Measurements from ENCODE around the gene ACTR10.

ACTR10 gene

DNA sequence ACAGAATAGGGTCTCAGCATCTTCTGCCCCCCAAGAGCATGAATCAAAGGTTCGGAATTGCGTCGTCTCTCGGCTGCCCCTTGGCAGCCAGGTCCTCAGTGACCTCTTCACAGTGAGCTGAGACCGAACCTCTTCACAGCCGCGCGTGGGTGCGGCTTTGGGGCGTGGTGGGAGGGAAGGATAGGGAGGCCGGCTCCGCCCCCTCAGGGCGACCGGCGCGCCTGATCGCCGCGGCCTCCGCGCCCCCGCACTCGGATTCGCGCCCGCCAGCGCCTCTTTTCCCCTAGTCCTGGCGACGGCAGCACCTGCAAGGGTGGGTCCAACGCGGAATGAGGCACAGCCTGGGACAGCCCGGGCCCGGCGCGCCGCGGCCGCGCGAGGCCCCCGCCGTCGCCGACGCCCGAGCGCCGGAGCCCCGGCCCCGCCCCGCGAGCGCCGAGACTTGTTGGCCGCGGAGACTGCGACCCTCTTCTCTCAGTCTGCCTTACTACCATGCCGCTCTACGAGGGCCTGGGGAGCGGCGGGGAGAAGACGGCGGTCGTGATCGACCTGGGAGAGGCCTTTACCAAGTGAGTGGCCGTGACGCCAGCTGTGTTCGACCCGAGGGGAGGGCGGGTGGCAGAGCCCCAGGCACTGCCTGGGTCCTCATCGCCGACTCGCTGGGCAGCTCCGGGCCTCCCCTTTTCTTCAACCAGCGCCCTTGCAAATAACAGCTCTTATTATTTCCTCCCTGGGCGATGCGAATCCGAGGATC, at the start of gene ACTR10:
ACTR10 (plus strand) TSS at position 424 of the 754 bp plus-strand sequence; CDS start at position 493, 69 bp downstream.
- peak; percentile 93 for DNase-seq

DNA sequence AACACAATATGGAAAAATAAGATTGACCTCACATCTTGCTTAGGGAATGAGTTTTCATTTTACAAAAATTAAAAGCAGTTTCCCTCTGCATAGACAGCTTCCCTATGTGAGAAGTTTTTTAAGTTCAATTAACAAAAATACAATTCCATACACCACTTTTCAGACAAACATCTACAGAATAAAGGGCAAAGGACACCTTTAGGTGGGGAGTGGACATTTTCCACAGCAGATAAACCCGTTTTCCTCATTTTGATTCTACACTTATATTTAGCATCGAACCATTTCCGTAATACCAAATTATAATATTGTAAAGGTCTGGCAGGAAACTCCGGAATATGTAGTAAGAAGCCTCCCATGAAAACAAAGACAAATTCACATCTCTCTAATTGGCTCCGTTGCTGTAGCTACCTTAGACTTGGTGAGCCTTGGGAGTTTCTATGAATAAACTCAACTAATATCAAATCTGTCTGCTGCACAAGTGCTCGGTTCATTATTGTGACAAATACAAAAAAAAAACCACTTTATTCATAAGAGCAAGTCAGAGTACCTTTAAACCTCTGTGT, 49.6 kb upstream of the ACTR10 start:
- DNase-seq: no peak

GRCh38 chr14:58151133-58152013, 48.6 kb upstream of the ACTR10 start:
- DNase-seq: peak; percentile 66

- DNase-seq: peak; percentile 91
Measured at GRCh38 chr14:58152014-58152857, 47.7 kb upstream of the ACTR10 start, which contains the start of gene ARMH4. Gene ARMH4 (minus strand): TSS chr14:58152213. CDS start chr14:58139358, 12,855 bp downstream.

GRCh38 chr14:58160561-58160960, 39.4 kb upstream of the ACTR10 start:
- DNase-seq: no peak

DNA sequence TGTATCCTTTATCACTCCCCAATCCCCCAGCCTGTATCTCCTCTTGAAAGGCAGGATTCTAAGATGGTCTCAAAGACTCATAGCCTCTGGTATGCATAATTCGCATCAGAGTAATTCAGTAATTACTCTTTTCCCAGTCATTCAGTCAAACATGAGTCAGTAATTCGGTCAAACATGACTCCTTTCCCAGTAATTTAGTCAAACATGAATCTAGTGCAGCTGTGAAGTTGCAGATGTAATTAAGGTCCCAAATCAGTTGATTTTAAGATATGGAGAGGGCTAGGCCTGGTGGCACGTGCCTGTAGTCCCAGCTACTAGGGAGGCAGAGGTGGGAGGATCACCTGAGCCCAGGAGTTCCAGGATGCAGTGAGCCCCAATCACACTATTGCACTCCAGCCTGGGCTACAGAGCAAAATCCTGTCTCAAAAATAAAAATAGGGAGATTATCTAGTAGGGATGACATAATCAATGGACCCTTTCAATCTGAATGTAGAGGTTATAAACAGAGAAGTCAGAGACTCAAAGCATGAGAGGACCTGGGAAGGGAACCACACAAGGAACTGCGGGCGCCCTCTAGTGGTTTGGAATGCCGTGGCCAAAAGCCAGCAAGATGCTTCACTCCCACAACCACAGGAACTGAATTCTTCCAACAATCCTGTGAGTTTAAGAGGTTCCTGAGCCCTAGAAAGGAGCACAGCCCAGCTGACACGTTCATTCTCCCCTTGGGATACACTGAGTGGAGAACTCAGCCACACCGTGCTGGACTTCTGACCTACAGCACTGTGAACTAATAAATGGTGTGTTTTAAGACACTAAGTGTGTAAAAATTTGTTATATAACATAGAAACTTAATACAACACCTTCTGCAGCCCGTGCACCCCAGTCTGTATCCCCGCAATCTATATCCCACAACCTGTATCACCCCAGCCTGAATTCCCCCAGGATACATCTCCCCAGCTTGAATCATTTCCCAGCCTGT, 33.7 kb upstream of the ACTR10 start:
- DNase-seq: peak; percentile 79

DNA sequence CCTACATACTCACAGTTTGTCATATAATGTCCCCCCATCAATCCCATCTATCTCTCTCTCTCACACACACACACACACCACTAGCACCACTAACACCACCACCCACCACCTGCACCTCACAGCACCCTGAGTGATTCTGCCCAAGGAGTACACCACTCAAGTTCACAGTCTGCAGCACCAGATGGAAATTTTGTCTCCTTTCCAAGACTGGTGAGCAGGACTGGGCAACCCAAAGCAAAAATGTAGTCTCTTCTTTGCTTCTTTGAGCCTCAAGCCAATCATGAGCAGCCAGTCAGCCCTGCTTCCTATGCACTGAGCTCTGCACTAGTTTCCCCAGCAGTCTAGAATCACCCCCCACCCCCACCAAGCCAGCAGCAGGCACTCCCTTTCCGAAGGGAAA, 32.9 kb upstream of the ACTR10 start:
- DNase-seq: no peak

GRCh38 chr14:58167891-58168290, 32.1 kb upstream of the ACTR10 start:
- no peak for DNase-seq

GRCh38 chr14:58171090-58171489, 28.9 kb upstream of the ACTR10 start:
- peak; percentile 98 for DNase-seq

- no peak for DNase-seq
Measured at GRCh38 chr14:58177125-58177524, 22.8 kb upstream of the ACTR10 start.

DNA sequence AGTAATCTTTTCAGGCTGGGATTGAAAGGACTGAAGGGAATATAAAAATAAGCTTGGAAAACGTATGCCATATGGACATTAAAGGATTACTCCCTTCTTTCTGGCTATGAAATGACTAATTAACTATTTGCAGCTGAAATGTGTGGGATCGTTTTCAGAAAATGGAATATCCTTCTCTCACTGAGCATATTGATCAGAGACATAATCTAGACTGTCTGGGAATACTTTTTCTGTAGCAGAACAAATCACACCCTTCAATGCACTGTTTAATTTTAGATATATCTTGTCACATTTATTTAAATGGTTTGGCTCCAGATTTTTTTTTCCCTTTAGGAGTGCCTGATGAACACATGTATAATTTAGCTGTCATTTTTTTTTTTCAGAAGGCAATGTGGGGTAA, 10.8 kb upstream of the ACTR10 start:
- DNase-seq: no peak

GRCh38 chr14:58191763-58192601, 8.0 kb upstream of the ACTR10 start:
- no peak for DNase-seq

DNA sequence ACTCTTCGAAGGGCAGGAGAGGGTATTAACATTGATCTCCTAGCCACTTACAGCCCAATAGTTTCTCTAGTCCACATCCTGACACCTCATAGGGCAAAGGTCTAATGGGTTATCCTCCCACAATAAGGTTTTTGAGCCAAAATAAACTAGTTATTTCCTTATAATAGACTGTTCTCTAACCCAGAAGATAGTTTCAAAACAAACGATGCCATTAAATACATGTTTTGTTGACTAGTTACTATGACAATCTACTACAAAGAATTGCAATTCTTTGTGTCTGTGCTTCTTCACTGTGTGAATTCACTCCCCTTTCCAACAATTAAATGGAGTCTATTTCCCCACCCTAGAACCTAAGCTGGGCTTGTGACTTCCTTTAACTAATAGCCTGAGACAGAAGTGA, 6.4 kb upstream of the ACTR10 start:
- no peak for DNase-seq

- DNase-seq: no peak
Measured at GRCh38 chr14:58196198-58196597, 3.8 kb upstream of the ACTR10 start.

- no peak for DNase-seq
Measured at GRCh38 chr14:58198086-58198485, 1.9 kb upstream of the ACTR10 start.

GRCh38 chr14:58200480-58200841, 512 bp downstream of the ACTR10 start:
- DNase-seq: no peak

DNA sequence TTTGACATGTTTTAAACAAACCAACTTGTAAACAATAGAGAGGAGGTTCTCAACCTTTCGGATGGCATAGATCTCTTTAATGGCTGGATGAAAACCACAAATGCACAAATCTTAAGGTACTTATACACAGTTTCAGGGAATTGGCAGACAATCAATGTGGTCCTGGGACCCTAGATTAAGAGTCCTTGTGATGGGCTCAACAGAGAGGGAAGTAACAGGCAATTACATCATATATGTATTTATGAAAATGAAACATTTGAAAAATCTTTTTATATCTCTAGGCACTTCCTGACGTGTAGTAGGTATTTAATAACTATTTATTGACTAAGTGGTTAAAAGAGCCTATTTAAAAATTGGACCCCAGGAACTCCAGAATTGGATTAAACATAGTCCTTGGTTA, 897 bp downstream of the ACTR10 start:
- DNase-seq: no peak

- no peak for DNase-seq
Measured at GRCh38 chr14:58213176-58213575, 13.2 kb downstream of the ACTR10 start.

DNA sequence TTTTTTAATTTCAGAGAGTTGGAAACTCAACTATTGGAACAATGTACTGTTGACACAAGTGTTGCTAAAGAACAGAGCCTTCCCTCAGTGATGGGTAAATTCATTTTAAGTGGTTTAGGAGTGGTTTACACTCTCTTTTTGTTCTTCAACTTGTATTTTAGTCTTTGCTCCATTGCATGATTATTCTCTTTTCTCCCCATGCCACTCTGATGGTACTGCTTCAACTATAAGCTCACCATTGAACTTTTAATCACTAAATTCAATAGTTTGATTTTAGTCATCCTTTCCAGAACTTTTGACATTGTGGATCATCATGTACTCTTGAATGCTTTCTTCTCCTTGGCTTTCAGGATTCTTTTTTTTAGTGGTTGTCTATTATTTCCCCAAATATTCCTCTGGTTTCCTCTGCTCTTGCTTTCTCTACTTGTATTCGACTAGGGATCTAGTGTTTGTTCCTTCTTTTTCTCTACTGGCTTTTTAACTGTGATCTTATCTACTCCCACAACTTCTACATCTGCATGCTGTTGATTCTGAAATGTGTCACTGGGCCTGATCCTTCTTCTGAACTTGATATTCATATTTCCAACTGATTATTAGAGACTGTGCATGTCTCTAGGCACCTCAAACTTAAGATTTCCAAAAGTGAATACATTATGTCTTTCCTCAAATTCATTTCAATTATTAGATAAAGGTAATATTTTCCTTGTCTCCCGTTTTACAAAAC, 15.4 kb downstream of the ACTR10 start:
- DNase-seq: no peak

GRCh38 chr14:58216544-58216943, 16.6 kb downstream of the ACTR10 start:
- no peak for DNase-seq
